Measurements from ENCODE around the gene GARNL3.
A peak's percentile ranks its signal among the peaks of the same experiment; 100 is the strongest.

Gene GARNL3

GRCh38 chr9:127389381-127390247 lies 125.0 kb downstream of the GARNL3 start:
- no peak for DNase-seq

DNA sequence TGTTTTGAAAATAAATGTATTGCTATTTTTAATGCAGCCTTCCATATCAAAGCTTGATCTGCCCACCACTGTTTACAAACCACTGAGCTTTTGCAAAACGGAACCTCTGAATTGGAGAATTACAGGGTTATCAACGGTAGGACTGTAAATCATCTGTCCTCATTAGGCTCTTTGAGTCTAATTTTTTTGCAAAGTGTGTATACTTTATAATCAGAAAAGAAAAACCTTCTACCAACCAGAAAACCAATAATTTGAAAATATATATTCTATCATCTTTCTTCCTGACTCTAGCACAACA lies 125.6 kb downstream of the GARNL3 start:
- no peak for DNase-seq

DNA sequence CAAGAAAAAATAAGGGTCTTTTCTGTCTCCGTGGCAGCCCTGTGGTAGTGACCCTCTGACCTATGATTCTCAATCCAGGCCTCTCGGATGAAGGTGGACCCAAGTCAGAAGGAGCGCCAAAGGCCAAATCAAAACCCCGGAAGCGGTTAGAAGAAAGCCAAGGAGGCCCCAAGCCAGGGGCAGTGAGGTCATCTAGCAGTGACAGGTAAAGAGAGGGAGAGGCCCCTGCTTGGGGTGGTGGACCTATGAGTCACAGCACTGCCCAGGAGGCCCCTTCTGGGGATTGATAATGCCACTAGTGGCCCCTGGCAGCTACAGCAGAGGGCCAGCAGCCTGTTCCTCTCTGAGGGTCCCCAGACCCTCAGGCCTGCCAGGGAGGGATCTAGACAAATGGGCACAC lies 126.0 kb downstream of the GARNL3 start:
- no peak for DNase-seq

- DNase-seq = no peak
Observed at GRCh38 chr9:127392166-127392565, 127.6 kb downstream of the GARNL3 start.

DNA sequence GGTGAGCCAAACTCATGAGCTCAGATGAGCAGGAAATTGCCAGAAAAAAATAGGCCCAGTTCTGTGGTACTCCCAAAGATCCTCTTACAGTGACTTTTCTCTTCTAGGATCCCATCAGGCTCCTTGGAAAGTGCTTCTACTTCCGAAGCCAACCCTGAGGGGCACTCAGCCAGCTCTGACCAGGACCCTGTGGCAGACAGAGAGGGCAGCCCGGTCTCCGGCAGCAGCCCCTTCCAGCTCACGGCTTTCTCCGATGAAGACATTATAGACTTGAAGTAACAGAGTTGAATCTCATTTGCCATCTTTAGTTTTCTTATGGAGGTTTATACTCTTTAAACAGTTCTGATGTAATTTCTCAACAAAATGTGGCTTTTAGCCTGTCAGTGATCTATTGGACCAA lies 128.4 kb downstream of the GARNL3 start:
- DNase-seq = no peak

- DNase-seq = no peak
Observed at GRCh38 chr9:127393645-127394044, 129.1 kb downstream of the GARNL3 start.

GRCh38 chr9:127395497-127396252 lies 131.1 kb downstream of the GARNL3 start:
- no peak for DNase-seq

DNA sequence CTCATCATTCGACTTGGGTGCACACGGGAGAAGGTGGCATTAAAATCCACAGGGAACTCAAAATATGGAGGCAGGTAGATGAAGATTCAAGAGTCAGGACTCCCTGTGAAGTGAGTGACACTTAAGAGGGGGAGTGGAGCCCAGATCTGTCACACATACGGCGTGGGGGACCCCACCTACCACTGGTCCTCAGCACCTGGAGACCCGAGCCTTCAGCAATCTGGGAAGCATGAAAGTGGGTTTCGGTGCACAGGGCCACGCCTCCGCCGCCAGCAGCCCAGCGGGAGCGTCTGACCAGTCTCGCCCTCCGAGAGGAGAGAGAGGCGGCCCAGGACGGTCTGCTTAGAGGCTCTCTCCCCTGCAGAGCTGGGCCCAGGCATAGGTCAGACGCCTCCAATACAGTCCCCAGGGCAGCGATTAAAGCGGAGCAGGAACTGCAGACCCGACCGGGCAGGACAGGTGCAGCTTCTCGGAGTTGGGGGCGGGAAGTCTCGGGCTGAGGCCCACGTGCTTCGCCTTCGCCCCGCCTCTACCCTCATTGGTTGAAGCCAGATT lies 131.8 kb downstream of the GARNL3 start:
- no peak for DNase-seq

DNA sequence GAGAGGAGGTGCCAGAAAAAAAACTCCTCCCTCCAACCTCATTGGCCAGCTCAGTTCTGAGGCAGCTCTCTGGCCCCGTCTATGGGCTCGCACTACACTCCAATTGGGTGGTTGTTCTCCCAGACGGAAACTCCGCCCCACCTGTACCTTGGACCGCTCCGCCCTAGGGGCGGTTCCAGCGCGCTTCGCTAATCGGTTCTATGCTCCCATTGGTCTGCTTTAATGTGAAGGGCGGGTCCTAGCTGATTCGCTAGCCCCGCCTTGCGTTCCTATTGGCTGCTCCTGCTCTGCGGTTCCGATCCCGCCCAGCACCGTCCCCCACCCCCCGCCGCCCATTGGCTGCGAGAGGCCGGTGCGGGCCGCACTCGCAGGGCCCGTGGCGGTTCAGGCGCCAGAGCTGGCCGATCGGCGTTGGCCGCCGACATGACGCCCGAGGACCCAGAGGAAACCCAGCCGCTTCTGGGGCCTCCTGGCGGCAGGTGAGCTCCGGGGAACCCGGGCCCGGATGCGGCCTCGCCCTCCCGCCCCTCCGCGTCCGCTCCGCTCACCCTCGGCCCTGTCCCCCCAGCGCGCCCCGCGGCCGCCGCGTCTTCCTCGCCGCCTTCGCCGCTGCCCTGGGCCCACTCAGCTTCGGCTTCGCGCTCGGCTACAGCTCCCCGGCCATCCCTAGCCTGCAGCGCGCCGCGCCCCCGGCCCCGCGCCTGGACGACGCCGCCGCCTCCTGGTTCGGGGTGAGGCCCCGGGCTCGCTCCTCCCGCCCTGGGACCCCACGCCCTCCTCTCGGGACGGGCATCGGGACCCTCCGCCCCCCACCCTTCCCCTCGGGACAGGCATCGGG lies 132.5 kb downstream of the GARNL3 start, which contains the start of gene SLC2A8:
Gene SLC2A8, plus strand, starts transcription at position 362 of the 838 bp plus-strand sequence. Its CDS starts 62 bp downstream, at position 424.
- peak; percentile 100 for DNase-seq

DNA sequence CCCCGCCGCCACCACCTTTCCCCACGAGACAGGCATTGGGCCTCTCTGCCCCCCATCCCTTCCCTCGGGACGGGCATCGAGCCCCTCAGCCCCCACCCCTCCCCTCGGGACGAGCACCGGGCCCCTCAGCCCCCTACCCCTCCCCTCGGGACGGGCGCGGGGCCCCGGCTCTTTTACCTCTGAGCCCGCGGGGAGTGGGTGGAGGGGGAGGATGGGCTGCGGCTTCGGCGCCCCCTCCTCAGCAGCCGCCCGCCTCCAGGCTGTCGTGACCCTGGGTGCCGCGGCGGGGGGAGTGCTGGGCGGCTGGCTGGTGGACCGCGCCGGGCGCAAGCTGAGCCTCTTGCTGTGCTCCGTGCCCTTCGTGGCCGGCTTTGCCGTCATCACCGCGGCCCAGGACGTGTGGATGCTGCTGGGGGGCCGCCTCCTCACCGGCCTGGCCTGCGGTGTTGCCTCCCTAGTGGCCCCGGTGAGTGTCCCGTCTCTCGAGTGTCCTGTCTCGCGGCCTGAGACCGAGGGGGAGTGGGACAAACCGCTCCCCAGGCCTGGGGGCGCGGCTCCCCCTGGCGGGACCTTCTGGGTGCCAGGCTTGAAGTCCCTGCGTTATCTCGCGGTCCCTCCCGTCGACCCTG lies 133.2 kb downstream of the GARNL3 start:
- DNase-seq = peak; percentile 58

DNA sequence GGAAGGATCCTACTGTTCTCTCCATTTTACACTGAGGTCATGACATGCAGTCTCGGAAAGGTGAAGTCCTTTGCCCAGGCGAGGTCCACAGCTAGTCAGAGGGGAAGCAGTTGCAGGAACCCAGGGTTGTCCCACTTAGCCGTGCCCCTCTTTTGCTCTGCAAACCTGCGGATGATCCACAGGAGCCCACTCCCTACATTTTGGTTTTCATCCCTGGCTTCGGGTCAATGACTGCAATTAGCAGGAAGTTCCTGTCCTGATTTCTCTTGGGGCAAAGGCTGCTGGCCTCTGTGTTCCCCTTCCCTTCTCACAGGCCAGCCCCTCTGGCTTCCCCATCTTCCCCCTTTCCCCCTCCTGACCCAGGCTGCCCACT lies 133.7 kb downstream of the GARNL3 start:
- DNase-seq = no peak

DNA sequence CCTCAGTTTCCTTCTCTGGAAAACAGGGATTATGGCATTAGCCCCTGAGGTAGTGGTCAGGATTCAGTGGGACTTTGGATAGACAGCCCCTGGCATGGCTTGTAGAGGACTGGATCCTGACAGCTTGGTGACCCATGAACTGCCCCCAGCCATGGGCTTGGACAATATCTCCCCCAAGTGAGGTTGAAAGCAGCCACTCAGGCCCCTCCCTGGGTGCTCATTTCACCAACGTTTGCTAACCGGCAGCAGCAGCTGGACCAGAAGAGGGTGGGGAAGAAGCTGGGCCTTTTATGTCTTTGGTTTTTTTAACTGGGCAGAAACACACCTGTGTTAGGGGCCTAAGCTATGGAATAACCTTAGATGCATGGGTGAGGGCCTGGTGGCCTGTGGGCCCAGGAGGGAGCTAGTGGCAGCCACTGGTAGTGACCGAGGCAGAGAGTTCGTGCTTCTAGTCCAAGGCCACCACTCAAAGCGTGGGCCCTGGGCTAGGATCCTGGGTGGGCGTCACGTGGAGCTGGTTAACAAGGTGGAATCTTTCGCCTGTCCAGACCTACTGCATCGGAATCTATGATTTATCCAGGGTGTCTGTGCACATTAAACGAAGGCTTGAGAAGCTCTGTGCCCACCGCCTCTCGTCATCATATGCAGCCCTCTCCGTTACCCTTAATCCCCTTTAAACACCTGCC lies 134.3 kb downstream of the GARNL3 start:
- no peak for DNase-seq

- DNase-seq = no peak
Observed at GRCh38 chr9:127399736-127400269, 135.2 kb downstream of the GARNL3 start.

GRCh38 chr9:127402401-127403090 lies 138.0 kb downstream of the GARNL3 start:
- DNase-seq = no peak

DNA sequence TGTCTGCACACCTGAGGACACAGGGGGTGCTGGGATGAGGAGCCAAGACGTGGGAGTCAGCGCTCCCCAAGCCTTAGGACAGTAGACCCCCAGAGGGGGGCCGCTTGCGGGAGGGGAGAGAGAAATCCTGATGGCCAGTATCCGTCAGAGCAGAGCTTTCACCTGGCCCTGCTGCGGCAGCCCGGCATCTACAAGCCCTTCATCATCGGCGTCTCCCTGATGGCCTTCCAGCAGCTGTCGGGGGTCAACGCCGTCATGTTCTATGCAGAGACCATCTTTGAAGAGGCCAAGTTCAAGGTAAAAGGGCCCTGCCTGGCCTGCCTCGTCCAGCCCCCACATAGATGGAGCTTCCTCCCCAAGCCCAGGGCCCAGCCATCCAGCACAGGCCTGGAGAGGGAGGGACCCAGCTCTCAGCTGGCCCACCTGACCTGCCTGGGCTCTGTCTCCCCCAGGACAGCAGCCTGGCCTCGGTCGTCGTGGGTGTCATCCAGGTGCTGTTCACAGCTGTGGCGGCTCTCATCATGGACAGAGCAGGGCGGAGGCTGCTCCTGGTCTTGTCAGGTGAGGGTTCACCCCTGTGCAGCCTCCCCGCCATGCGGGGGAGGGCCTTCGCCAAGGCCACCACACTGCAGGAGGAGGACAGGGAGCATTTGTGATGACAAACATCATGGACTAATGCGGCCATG lies 139.1 kb downstream of the GARNL3 start:
- no peak for DNase-seq

GRCh38 chr9:127404631-127405030 lies 140.1 kb downstream of the GARNL3 start:
- no peak for DNase-seq

- DNase-seq = no peak
Observed at GRCh38 chr9:127405344-127406125, 141.0 kb downstream of the GARNL3 start.

GRCh38 chr9:127406799-127407491 lies 142.4 kb downstream of the GARNL3 start:
- no peak for DNase-seq

DNA sequence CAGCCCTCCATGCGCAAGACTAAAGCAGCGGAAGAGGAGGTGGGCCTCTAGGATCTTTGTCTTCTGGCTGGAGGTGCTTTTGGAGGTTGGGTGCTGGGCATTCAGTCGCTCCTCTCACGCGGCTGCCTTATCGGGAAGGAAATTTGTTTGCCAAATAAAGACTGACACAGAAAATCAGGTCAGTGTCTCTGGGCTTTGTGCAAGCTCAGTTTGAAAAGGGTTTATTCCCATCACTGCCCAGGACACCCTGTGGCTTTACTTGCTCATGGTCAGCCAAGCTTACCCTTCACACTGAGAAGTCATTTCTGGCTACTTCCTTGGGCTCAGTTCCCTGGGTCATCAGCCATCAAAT lies 142.9 kb downstream of the GARNL3 start:
- DNase-seq = no peak
